Measurements from ENCODE around the gene CADM2.

DNA sequence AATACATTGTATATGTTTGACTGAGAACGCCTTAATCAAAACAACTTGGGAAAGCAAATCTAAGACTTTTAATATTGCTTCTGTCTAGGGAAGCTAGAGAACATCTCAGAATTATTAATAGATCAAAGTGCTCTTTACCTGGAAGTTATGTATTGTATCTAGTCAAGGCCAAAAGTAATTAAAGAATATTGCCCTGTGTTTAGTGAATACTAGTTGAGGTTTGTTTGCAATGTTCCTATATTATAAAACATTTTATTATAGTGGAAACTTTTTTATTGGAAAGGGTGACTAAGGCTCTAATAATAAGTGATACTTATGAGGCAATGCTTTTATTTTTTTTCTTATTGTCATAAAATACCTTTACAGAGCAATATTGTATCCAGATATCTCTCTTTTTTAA is 118.2 kb downstream of the CADM2 start:
- no peak for TF ChIP-seq POLR2AphosphoS5 (IDR thresholded peaks at IDR 0.05; ENCODE audit: low read depth, low read length)
- no peak for TF ChIP-seq POLR2A (IDR thresholded peaks at IDR 0.05; ENCODE audit: low read depth, low read length)
- no peak for TF ChIP-seq TAF1 (IDR thresholded peaks at IDR 0.05; ENCODE audit: borderline replicate concordance, low read depth, low read length)

Measured in GM12892 (cell line).